H9 (cell line): ENCODE results near the gene SETD4. TPM values are rescaled to one million over a fixed set of nuclear protein-coding genes. Genes with fewer than 3 reads are reported as not detected.

Source experiments
- DNase-seq: peaks from one replicate; pipeline ENCODE4 v3.0.0-alpha.2; 2017
- H2AFZ ChIP-seq: one replicate; pipeline ENCODE4 v1.6.1; 2013; ENCODE audit warnings: mild to moderate bottlenecking, low read length, control low read depth, moderate library complexity
- H2AK5ac ChIP-seq: 2 replicates; pipeline ENCODE4 v1.6.1; 2013; ENCODE audit warnings: low read length, control low read depth, mixed read lengths; ENCODE audit not compliant: insufficient read length
- H2BK120ac ChIP-seq: one replicate; pipeline ENCODE4 v1.6.1; 2013; ENCODE audit warnings: low read depth, mild to moderate bottlenecking, low read length, control low read depth, inconsistent platforms; ENCODE audit not compliant: poor library complexity, severe bottlenecking
- H2BK12ac ChIP-seq: 2 replicates; pipeline ENCODE4 v1.6.1; 2013; ENCODE audit warnings: low read length, control low read depth, mixed read lengths, low read depth; ENCODE audit not compliant: insufficient read length
- H2BK15ac ChIP-seq: 2 replicates; pipeline ENCODE4 v1.6.1; 2013; ENCODE audit warnings: low read depth, low read length, control low read depth
- H2BK20ac ChIP-seq: one replicate; pipeline ENCODE4 v1.6.1; 2013; ENCODE audit warnings: low read depth, mild to moderate bottlenecking, low read length, control low read depth, inconsistent platforms; ENCODE audit not compliant: poor library complexity, severe bottlenecking
- H2BK5ac ChIP-seq: 2 replicates; pipeline ENCODE4 v1.6.1; 2013; ENCODE audit warnings: low read length, control low read depth, mixed read lengths; ENCODE audit not compliant: insufficient read length
- H3K14ac ChIP-seq: 2 replicates; pipeline ENCODE4 v1.6.1; 2013; ENCODE audit warnings: low read length, control low read depth; ENCODE audit not compliant: insufficient read depth
- H3K18ac ChIP-seq: 2 replicates; pipeline ENCODE4 v1.6.1; 2013; ENCODE audit warnings: low read depth, mild to moderate bottlenecking, mixed read lengths, low read length, control low read depth; ENCODE audit not compliant: insufficient read length
- H3K23ac ChIP-seq: 2 replicates; pipeline ENCODE4 v1.6.1; 2013; ENCODE audit warnings: low read length, control low read depth, mixed read lengths, low read depth; ENCODE audit not compliant: insufficient read length
- H3K23me2 ChIP-seq: 2 replicates; pipeline ENCODE4 v1.6.1; 2013; ENCODE audit warnings: low read depth, mild to moderate bottlenecking, mixed read lengths, low read length, control low read depth; ENCODE audit not compliant: insufficient read length, poor library complexity, severe bottlenecking
- H3K27ac ChIP-seq: 2 replicates; pipeline ENCODE4 v1.5.1; 2013; ENCODE audit warnings: low read length, control low read depth, mixed read lengths, low read depth; ENCODE audit not compliant: insufficient read length
- H3K27me3 ChIP-seq: 2 replicates; pipeline ENCODE4 v1.6.1; 2013; ENCODE audit warnings: low read length, control low read depth, inconsistent platforms; ENCODE audit not compliant: insufficient read depth
- H3K4ac ChIP-seq: 2 replicates; pipeline ENCODE4 v1.6.1; 2013; ENCODE audit warnings: low read depth, mild to moderate bottlenecking, control low read depth, inconsistent platforms, low read length, moderate library complexity
- H3K4me1 ChIP-seq: 2 replicates; pipeline ENCODE4 v1.6.1; 2013; ENCODE audit warnings: low read length, control low read depth, inconsistent platforms; ENCODE audit not compliant: insufficient read depth
- H3K4me2 ChIP-seq: 2 replicates; pipeline ENCODE4 v1.6.1; 2013; ENCODE audit warnings: low read length, control low read depth, mixed read lengths; ENCODE audit not compliant: insufficient read length, insufficient read depth
- H3K56ac ChIP-seq: 2 replicates; pipeline ENCODE4 v1.6.1; 2013; ENCODE audit warnings: low read depth, mild to moderate bottlenecking, mixed read lengths, low read length, control low read depth; ENCODE audit not compliant: insufficient read length
- H3K79me1 ChIP-seq: 2 replicates; pipeline ENCODE4 v1.6.1; 2013; ENCODE audit warnings: low read depth, mild to moderate bottlenecking, moderate library complexity, low read length, control low read depth, inconsistent platforms; ENCODE audit not compliant: insufficient read depth, poor library complexity, severe bottlenecking
- H3K79me2 ChIP-seq: 2 replicates; pipeline ENCODE4 v1.6.1; 2013; ENCODE audit warnings: low read length, control low read depth, inconsistent platforms; ENCODE audit not compliant: insufficient read depth
- H3K9ac ChIP-seq: 2 replicates; pipeline ENCODE4 v1.6.1; 2013; ENCODE audit warnings: low read length, control low read depth, mixed read lengths; ENCODE audit not compliant: insufficient read length; ENCODE audit errors: extremely low read depth
- H3K9me3 ChIP-seq: one replicate; pipeline ENCODE4 v1.6.1; 2013; ENCODE audit warnings: low read depth, low read length, inconsistent platforms; ENCODE audit not compliant: control insufficient read depth
- H3T11ph ChIP-seq: one replicate; pipeline ENCODE4 v1.6.1; 2013; ENCODE audit warnings: mild to moderate bottlenecking, low read length, control low read depth, inconsistent platforms
- H4K20me1 ChIP-seq: one replicate; pipeline ENCODE4 v1.6.1; 2013; ENCODE audit not compliant: control insufficient read depth, insufficient read length, insufficient read depth
- H4K5ac ChIP-seq: 2 replicates; pipeline ENCODE4 v1.6.1; 2013; ENCODE audit warnings: low read depth, mild to moderate bottlenecking, mixed read lengths, low read length, control low read depth; ENCODE audit not compliant: insufficient read length
- H4K8ac ChIP-seq: replicated peaks from 2 replicates; pipeline ENCODE4 v1.6.1; 2013; ENCODE audit warnings: low read length, control low read depth, mixed read lengths, low read depth; ENCODE audit not compliant: insufficient read length
- H4K91ac ChIP-seq: 2 replicates; pipeline ENCODE4 v1.6.1; 2013; ENCODE audit warnings: low read depth, mild to moderate bottlenecking, moderate library complexity, mixed read lengths, low read length, control low read depth; ENCODE audit not compliant: insufficient read length
- H3K27ac Mint-ChIP-seq, 3 experiments: 2 replicates in 2 of 3; 3 replicates in 1 of 3; pipeline ENCODE4 v1.8.0; 2020 to 2021; ENCODE audit warnings: mixed read lengths in 3 of 3, mild to moderate bottlenecking in 1 of 3, moderate library complexity in 1 of 3
- H3K27me3 Mint-ChIP-seq: 2 replicates; pipeline ENCODE4 v1.8.0; 2021; ENCODE audit warnings: low read depth, mild to moderate bottlenecking, moderate library complexity, mixed read lengths
- H3K36me3 Mint-ChIP-seq, 3 experiments: 2 replicates in 2 of 3; 3 replicates in 1 of 3; pipeline ENCODE4 v1.8.0; 2020 to 2021; ENCODE audit warnings: low read depth in 3 of 3, mixed read lengths in 3 of 3; ENCODE audit not compliant: insufficient read depth in 1 of 3
- H3K4me1 Mint-ChIP-seq, 2 experiments: 2 replicates each; pipeline ENCODE4 v1.8.0; 2020; ENCODE audit warnings: mixed read lengths in 2 of 2
- H3K4me3 Mint-ChIP-seq, 2 experiments: 2 replicates in 1 of 2; 3 replicates in 1 of 2; pipeline ENCODE4 v1.8.0; 2020 to 2021; ENCODE audit warnings: mild to moderate bottlenecking in 2 of 2, mixed read lengths in 2 of 2, moderate library complexity in 1 of 2
- H3K9me3 Mint-ChIP-seq, 2 experiments: 2 replicates in 1 of 2; 3 replicates in 1 of 2; pipeline ENCODE4 v1.8.0; 2020; ENCODE audit warnings: mild to moderate bottlenecking in 2 of 2, mixed read lengths in 2 of 2, moderate library complexity in 1 of 2
- WGBS: extraction: QIAGEN DNeasy Blood & Tissue Kit; methylation state at CpG from one replicate; pipeline ENCODE4 v1.1.7; 2013; ENCODE audit warnings: missing lambda C conversion rate, low lambda C conversion rate, mixed read lengths; ENCODE audit not compliant: insufficient read length; ENCODE audit errors: extremely low coverage; 5-methylcytosine and 5-hydroxymethylcytosine counted together
- total RNA-seq: library from RNA; stranded (reverse); gene quantifications from 2 replicates; pipeline ENCODE4 v1.2.1, GENCODE V29; 2021
- TF ChIP-seq, protein P1 (sequence below): fragments of 200-600 bp; sonication (generic); conservative IDR thresholded peaks from 3 replicates; pipeline ENCODE4 v1.8.0; 2021; ENCODE audit warnings: antibody characterized with exemption, mild to moderate bottlenecking

Gene SETD4
- total RNA-seq, 1 experiment from 2014 or later, result 52.5 TPM

DNA sequence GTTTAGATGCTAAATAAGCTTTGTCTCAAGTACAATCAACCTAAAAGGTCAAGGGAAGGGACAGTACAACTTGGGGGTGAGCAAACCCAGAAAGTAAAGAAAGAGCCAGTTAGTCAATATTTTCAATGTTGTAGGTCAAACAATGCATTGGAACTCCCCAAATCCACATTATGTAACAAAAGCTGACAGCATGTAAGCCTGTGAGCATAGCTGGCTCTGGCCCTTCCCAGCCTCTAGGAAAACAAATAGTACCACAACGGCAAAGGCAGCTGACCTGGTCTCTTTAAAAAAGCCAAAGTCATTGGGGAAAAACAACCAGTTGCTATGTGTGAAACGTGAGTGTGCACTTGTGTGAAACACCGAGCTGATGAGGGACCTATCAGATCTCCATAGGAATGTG is 12.9 kb upstream of the SETD4 start:
- Histone ChIP-seq H2AK5ac (no peak overlapping the region), H3K23me2 (peaks cover 5% of the 10 kb centered on the region), H3K18ac (no peak overlapping the region), H4K8ac (no peak overlapping the region), H4K20me1 (no peaks in the 10 kb centered on the region), H3K56ac (no peak overlapping the region), H2BK120ac (no peak overlapping the region), H3T11ph (no peak overlapping the region), H4K5ac (no peak overlapping the region), H2AFZ (no peak overlapping the region), H2BK12ac (no peak overlapping the region), H3K23ac (no peak overlapping the region), H3K79me1 (no peaks in the 10 kb centered on the region), H2BK5ac (no peak overlapping the region), H3K4ac (no peak overlapping the region), H2BK20ac (no peak overlapping the region), H3K14ac (no peak overlapping the region), H2BK15ac (no peak overlapping the region), H3K4me2 (no peak overlapping the region), H3K4me1 (peaks cover 5% of the 10 kb centered on the region), H3K79me2 (no peaks in the 10 kb centered on the region; the same call in 1 of the 2 replicates), H3K9me3 (peaks cover 10% of the 10 kb centered on the region), H4K91ac (no peak overlapping the region), H3K9ac (no peak overlapping the region), H3K27me3 (no peaks in the 10 kb centered on the region), H3K27ac (no peak overlapping the region)
- Mint-ChIP-seq H3K9me3 (peaks cover 10 to 11% of the 10 kb centered on the region in 2 experiments), H3K4me1 (peaks cover 18% of the 10 kb centered on the region in 2 experiments), H3K27ac (no peak overlapping the region), H3K4me3 (no peak overlapping the region), H3K36me3 (peaks cover 6 to 22% (median 20%) of the 10 kb centered on the region in 3 experiments), H3K27me3 (no peaks in the 10 kb centered on the region; the same call in 1 of the 2 replicates)
- DNase-seq, result no peak
- TF ChIP-seq, protein P1, sequence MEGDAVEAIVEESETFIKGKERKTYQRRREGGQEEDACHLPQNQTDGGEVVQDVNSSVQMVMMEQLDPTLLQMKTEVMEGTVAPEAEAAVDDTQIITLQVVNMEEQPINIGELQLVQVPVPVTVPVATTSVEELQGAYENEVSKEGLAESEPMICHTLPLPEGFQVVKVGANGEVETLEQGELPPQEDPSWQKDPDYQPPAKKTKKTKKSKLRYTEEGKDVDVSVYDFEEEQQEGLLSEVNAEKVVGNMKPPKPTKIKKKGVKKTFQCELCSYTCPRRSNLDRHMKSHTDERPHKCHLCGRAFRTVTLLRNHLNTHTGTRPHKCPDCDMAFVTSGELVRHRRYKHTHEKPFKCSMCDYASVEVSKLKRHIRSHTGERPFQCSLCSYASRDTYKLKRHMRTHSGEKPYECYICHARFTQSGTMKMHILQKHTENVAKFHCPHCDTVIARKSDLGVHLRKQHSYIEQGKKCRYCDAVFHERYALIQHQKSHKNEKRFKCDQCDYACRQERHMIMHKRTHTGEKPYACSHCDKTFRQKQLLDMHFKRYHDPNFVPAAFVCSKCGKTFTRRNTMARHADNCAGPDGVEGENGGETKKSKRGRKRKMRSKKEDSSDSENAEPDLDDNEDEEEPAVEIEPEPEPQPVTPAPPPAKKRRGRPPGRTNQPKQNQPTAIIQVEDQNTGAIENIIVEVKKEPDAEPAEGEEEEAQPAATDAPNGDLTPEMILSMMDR, result no peak
- WGBS, result no CpG with 5 or more reads among the region's 3 CpGs
